ENCODE data around the gene TRIO.

- TF ChIP-seq EZH2 (IDR thresholded peaks at IDR 0.05; ENCODE audit: borderline replicate concordance, low read depth, low read length, severe bottlenecking) = no peak
- TF ChIP-seq, protein P1, sequence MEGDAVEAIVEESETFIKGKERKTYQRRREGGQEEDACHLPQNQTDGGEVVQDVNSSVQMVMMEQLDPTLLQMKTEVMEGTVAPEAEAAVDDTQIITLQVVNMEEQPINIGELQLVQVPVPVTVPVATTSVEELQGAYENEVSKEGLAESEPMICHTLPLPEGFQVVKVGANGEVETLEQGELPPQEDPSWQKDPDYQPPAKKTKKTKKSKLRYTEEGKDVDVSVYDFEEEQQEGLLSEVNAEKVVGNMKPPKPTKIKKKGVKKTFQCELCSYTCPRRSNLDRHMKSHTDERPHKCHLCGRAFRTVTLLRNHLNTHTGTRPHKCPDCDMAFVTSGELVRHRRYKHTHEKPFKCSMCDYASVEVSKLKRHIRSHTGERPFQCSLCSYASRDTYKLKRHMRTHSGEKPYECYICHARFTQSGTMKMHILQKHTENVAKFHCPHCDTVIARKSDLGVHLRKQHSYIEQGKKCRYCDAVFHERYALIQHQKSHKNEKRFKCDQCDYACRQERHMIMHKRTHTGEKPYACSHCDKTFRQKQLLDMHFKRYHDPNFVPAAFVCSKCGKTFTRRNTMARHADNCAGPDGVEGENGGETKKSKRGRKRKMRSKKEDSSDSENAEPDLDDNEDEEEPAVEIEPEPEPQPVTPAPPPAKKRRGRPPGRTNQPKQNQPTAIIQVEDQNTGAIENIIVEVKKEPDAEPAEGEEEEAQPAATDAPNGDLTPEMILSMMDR (IDR thresholded peaks at IDR 0.05; ENCODE audit: borderline replicate concordance, extremely low read depth, low read length, poor library complexity, severe bottlenecking) = no peak
Observed at GRCh38 chr5:14366763-14367162, 223.6 kb downstream of the TRIO start.
